Articular chondrocyte of knee joint (primary cell): ENCODE measurements around the gene HNF1A. TPM values are rescaled to one million over a fixed set of nuclear protein-coding genes. Genes with fewer than 3 reads are reported as not detected.

Source experiments
- total RNA-seq: library from RNA; depleted of rRNA; stranded (reverse); fragments of >200 nt; gene quantifications from 2 replicates; pipeline ENCODE4 v1.2.3, GENCODE V29; 2012

HNF1A gene
- not detected in 2 replicates for total RNA-seq

DNA sequence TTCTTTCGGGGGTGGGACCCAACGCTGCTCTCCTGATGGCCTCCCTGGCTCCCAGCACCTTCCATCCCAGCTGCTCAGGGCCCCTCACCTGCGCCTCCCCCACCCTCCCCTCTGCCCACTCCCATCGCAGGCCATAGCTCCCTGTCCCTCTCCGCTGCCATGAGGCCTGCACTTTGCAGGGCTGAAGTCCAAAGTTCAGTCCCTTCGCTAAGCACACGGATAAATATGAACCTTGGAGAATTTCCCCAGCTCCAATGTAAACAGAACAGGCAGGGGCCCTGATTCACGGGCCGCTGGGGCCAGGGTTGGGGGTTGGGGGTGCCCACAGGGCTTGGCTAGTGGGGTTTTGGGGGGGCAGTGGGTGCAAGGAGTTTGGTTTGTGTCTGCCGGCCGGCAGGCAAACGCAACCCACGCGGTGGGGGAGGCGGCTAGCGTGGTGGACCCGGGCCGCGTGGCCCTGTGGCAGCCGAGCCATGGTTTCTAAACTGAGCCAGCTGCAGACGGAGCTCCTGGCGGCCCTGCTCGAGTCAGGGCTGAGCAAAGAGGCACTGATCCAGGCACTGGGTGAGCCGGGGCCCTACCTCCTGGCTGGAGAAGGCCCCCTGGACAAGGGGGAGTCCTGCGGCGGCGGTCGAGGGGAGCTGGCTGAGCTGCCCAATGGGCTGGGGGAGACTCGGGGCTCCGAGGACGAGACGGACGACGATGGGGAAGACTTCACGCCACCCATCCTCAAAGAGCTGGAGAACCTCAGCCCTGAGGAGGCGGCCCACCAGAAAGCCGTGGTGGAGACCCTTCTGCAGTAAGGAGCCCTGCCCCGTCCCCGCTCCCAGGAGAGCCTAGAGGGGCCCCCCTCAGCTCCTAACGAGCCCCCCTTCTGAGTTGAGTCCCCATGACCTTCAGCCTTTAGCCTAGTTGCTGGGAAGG lies at the start of gene HNF1A:
Gene HNF1A, plus strand, starts transcription at position 248 of the 924 bp plus-strand sequence. Its CDS starts 226 bp downstream, at position 474.

GRCh38 chr12:121015825-121016766 lies 37.8 kb downstream of the HNF1A start, which contains the start of gene C12orf43:
C12orf43 (minus strand) TSS chr12:121016487; CDS start chr12:121016474, 13 bp downstream.

GRCh38 chr12:121038861-121039668 lies 60.7 kb downstream of the HNF1A start, which contains the start of gene OASL:
OASL (minus strand) TSS chr12:121039246; CDS start chr12:121038971, 275 bp downstream.

Other genes starting within 250 kb of the HNF1A start
- 11.6 and 13.7 TPM in 2 replicates for gene SPPL3, start 74.2 kb upstream of the HNF1A start, total RNA-seq
- 12.4 and 15.2 TPM in 2 replicates for gene C12orf43, start 37.9 kb downstream of the HNF1A start, total RNA-seq
- gene OASL, start 60.7 kb downstream of the HNF1A start, total RNA-seq: 0.52 and 1.5 TPM in 2 replicates
- 2.5 and 5.7 TPM in 2 replicates for gene P2RX7, start 154.3 kb downstream of the HNF1A start, total RNA-seq
- 27.1 and 35.1 TPM in 2 replicates for gene P2RX4, start 231.6 kb downstream of the HNF1A start, total RNA-seq